Measurements from ENCODE around the gene HTRA3. TPM values are rescaled to one million over a fixed set of nuclear protein-coding genes. Genes with fewer than 3 reads are reported as not detected.

The HTRA3 gene
- total RNA-seq, 1 experiment from 2014 or later, result 3.8 TPM

- no peak for DNase-seq
- Histone ChIP-seq H3K36me3 (replicated peaks; ENCODE audit: control insufficient read depth, insufficient read depth, low read length) (no peaks in the 10 kb centered on the region), H3K4me3 (ENCODE audit: insufficient read depth, low read depth, low read length) (no peak overlapping the region), H3K27me3 (ENCODE audit: control insufficient read depth, insufficient read depth, low read length) (no peaks in the 10 kb centered on the region; the same call in none of the 2 replicates)
These were observed 35.5 kb downstream of the HTRA3 start for GRCh38 chr4:8304827-8305695.

- no peak overlapping the region for H3K4me3 ChIP-seq (ENCODE audit: insufficient read depth, low read depth, low read length)
- peak; percentile 66 for DNase-seq
- no peaks in the 10 kb centered on the region for H3K36me3 ChIP-seq (replicated peaks; ENCODE audit: control insufficient read depth, insufficient read depth, low read length)
- H3K27me3 ChIP-seq (ENCODE audit: control insufficient read depth, insufficient read depth, low read length), result no peaks in the 10 kb centered on the region; the same call in none of the 2 replicates
These were observed 36.4 kb downstream of the HTRA3 start for GRCh38 chr4:8305851-8306471.

GRCh38 chr4:8306511-8307021 is 37.0 kb downstream of the HTRA3 start:
- H3K4me3 ChIP-seq (ENCODE audit: insufficient read depth, low read depth, low read length), result no peak overlapping the region
- DNase-seq, result peak; percentile 84
- H3K36me3 ChIP-seq (replicated peaks; ENCODE audit: control insufficient read depth, insufficient read depth, low read length), result no peaks in the 10 kb centered on the region
- no peaks in the 10 kb centered on the region; the same call in none of the 2 replicates for H3K27me3 ChIP-seq (ENCODE audit: control insufficient read depth, insufficient read depth, low read length)

GRCh38 chr4:8307121-8307520 is 37.6 kb downstream of the HTRA3 start:
- H3K4me3 ChIP-seq (ENCODE audit: insufficient read depth, low read depth, low read length), result no peak overlapping the region
- H3K36me3 ChIP-seq (replicated peaks; ENCODE audit: control insufficient read depth, insufficient read depth, low read length), result no peaks in the 10 kb centered on the region
- H3K27me3 ChIP-seq (ENCODE audit: control insufficient read depth, insufficient read depth, low read length), result no peaks in the 10 kb centered on the region; the same call in none of the 2 replicates
- DNase-seq, result peak; percentile 53

GRCh38 chr4:8307714-8308113 is 38.2 kb downstream of the HTRA3 start:
- H3K4me3 ChIP-seq (ENCODE audit: insufficient read depth, low read depth, low read length), result no peak overlapping the region
- DNase-seq, result no peak
- no peaks in the 10 kb centered on the region; the same call in none of the 2 replicates for H3K27me3 ChIP-seq (ENCODE audit: control insufficient read depth, insufficient read depth, low read length)
- no peaks in the 10 kb centered on the region for H3K36me3 ChIP-seq (replicated peaks; ENCODE audit: control insufficient read depth, insufficient read depth, low read length)

GRCh38 chr4:8308144-8308543 is 38.6 kb downstream of the HTRA3 start:
- Histone ChIP-seq H3K4me3 (ENCODE audit: insufficient read depth, low read depth, low read length) (no peak overlapping the region), H3K36me3 (replicated peaks; ENCODE audit: control insufficient read depth, insufficient read depth, low read length) (no peaks in the 10 kb centered on the region), H3K27me3 (ENCODE audit: control insufficient read depth, insufficient read depth, low read length) (no peaks in the 10 kb centered on the region; the same call in 1 of the 2 replicates)
- DNase-seq, result no peak

GRCh38 chr4:8308856-8309771 is 39.6 kb downstream of the HTRA3 start:
- H3K4me3 ChIP-seq (ENCODE audit: insufficient read depth, low read depth, low read length), result no peak overlapping the region
- DNase-seq, result no peak
- no peaks in the 10 kb centered on the region for H3K36me3 ChIP-seq (replicated peaks; ENCODE audit: control insufficient read depth, insufficient read depth, low read length)
- H3K27me3 ChIP-seq (ENCODE audit: control insufficient read depth, insufficient read depth, low read length), result no peaks in the 10 kb centered on the region; the same call in 1 of the 2 replicates

- Histone ChIP-seq H3K27me3 (ENCODE audit: control insufficient read depth, insufficient read depth, low read length) (no peaks in the 10 kb centered on the region; the same call in 1 of the 2 replicates), H3K4me3 (ENCODE audit: insufficient read depth, low read depth, low read length) (no peak overlapping the region), H3K36me3 (replicated peaks; ENCODE audit: control insufficient read depth, insufficient read depth, low read length) (no peaks in the 10 kb centered on the region)
- no peak for DNase-seq
These were observed 40.8 kb downstream of the HTRA3 start for GRCh38 chr4:8310306-8310705.

GRCh38 chr4:8311101-8312068 is 41.8 kb downstream of the HTRA3 start:
- H3K27me3 ChIP-seq (ENCODE audit: control insufficient read depth, insufficient read depth, low read length), result no peaks in the 10 kb centered on the region; the same call in 1 of the 2 replicates
- no peak for DNase-seq
- no peaks in the 10 kb centered on the region for H3K36me3 ChIP-seq (replicated peaks; ENCODE audit: control insufficient read depth, insufficient read depth, low read length)
- no peak overlapping the region for H3K4me3 ChIP-seq (ENCODE audit: insufficient read depth, low read depth, low read length)

- Histone ChIP-seq H3K4me3 (ENCODE audit: insufficient read depth, low read depth, low read length) (no peak overlapping the region), H3K27me3 (ENCODE audit: control insufficient read depth, insufficient read depth, low read length) (no peaks in the 10 kb centered on the region; the same call in 1 of the 2 replicates), H3K36me3 (replicated peaks; ENCODE audit: control insufficient read depth, insufficient read depth, low read length) (no peaks in the 10 kb centered on the region)
- no peak for DNase-seq
These were observed 42.5 kb downstream of the HTRA3 start for GRCh38 chr4:8312069-8312445.

- H3K36me3 ChIP-seq (replicated peaks; ENCODE audit: control insufficient read depth, insufficient read depth, low read length), result no peaks in the 10 kb centered on the region
- no peak overlapping the region for H3K4me3 ChIP-seq (ENCODE audit: insufficient read depth, low read depth, low read length)
- DNase-seq, result no peak
- H3K27me3 ChIP-seq (ENCODE audit: control insufficient read depth, insufficient read depth, low read length), result no peaks in the 10 kb centered on the region
These were observed 43.4 kb downstream of the HTRA3 start for GRCh38 chr4:8312976-8313375.

GRCh38 chr4:8314691-8315255 is 45.2 kb downstream of the HTRA3 start:
- Histone ChIP-seq H3K36me3 (replicated peaks; ENCODE audit: control insufficient read depth, insufficient read depth, low read length) (no peaks in the 10 kb centered on the region), H3K4me3 (ENCODE audit: insufficient read depth, low read depth, low read length) (no peak overlapping the region), H3K27me3 (ENCODE audit: control insufficient read depth, insufficient read depth, low read length) (no peaks in the 10 kb centered on the region)
- DNase-seq, result no peak

All from H7 (cell line).